NCI-H345 treated with DMSO at 0.1 percent for 48 hours (cell line): ENCODE results near the gene TMEM141.
"Not testable (repeated sequence)": the region's sequence is repeated elsewhere in the genome, so short reads cannot be mapped to it uniquely, and the experiment has no call there.

Experiments used
- DNase-seq: peaks from one replicate; lab custom pipeline; 2025; ENCODE audit not compliant: unreplicated experiment; lab: John Stamatoyannopoulos, UW

TMEM141 gene

GRCh38 chr9:136831002-136831719, 40.0 kb downstream of the TMEM141 start:
- no peak for DNase-seq

DNA sequence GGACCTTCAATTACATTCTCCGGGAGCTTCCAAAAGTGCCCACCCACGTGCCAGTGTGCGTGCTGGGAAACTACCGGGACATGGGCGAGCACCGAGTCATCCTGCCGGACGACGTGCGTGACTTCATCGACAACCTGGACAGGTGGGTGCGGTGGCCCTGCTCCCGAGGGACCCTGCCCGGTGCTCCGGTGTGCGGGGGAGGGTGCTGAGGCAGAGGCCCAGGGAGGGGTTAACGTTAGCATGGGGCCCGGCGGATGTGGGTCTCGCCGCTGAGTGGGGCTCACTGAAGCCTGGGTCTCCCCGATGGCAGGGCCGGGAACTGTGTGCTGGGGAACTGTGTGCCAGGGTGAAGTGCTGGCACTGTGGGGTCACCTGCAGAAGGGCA, 40.6 kb downstream of the TMEM141 start:
- no peak for DNase-seq

DNA sequence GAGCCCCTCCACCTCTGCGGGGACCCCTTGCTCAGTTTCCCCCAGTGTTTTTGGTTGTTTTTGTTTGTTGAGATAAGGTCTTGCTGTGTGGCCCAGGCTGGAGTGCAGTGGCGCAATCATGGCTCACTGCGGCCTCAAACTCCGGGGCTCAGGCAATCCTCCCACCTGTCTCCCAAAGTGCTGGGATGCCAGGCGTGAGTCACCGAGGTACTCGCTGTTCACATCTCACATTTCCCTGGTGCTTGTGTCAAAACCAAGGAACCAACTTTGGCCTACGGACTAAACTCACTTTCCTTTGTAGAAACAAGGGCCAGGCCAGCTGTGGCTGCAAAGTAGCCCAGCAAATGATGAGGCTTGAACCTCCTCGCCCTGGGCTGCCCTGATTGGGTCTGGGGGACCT, 41.4 kb downstream of the TMEM141 start:
- DNase-seq, result no peak

DNA sequence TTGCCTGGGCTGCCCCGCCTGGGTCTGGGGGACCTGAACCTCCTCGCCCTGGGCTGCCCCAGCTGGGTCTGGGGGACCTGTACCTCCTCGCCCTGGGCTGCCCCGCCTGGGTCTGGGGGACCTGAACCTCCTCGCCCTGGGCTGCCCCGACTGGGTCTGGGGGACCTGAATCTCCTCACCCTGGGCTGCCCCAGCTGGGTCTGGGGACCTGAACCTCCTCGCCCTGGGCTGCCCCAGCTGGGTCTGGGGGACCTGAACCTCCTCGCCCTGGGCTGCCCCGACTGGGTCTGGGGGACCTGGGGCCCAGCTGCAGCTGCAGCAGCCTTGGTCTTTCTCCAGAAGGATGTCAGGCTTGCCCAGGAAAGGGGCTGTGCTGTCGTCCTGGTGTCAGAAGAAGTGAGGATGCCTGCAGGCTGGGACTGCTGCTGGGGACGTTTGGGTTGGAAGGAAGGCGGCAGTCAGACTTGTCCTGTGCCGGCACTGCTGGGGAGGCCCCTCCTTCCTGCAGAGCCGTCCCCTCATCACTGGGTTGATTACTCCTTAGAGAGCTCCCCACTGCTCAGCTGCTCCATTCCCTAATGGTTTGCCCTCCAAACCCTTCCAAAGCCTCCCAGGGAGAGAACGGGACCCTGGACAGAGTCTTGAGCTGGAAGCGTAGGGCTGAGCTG, 42.4 kb downstream of the TMEM141 start:
- DNase-seq, result not testable (repeated sequence)

GRCh38 chr9:136835162-136835931, 44.2 kb downstream of the TMEM141 start:
- no peak for DNase-seq

DNA sequence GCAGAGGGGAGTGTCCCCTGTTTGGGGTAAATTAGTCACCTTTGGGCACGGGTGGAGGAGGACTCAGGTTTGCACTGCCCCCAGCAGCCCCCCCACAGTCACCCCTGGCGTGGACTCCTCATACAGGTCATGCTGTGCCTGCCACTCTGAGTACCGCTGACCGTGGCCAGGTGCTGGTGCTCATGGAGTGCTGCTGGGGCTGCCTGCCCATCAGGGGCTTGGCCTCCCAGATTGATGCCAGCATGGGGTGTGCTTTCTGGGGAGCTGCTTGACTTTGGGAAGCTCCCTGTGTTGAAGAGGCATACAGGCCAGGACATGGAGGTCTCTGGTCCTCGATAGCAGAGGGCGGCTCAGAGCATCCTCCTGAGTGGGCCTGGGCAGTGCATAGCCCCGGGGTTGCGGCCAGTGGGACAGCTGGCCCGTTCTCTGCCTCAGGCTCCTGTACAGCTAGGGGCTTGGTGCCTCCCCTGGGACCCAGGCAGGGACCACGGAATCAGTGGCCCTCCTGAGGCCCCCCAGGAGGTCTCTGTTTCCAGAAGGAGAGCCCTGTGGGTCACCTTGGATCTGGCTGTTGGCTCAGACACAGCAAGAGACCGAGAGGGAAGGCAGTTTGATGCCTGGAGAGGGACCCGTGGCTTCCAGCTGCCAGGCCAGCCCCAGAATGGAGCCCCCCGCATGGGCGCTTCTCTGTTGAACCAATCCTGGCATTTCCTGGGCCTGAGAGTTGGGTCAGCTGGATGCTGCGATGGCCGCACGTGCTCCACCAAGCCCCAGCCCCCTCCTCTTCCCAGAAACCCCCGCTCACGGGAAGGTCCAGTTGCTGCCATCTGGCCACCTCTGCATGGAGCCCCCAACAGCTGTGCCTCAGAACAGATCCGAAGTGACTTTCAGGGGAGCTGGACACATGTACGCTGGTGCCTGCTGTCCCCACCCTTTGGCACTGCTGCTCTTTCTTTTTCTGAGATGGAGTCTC, 45.1 kb downstream of the TMEM141 start:
- DNase-seq, result no peak

DNA sequence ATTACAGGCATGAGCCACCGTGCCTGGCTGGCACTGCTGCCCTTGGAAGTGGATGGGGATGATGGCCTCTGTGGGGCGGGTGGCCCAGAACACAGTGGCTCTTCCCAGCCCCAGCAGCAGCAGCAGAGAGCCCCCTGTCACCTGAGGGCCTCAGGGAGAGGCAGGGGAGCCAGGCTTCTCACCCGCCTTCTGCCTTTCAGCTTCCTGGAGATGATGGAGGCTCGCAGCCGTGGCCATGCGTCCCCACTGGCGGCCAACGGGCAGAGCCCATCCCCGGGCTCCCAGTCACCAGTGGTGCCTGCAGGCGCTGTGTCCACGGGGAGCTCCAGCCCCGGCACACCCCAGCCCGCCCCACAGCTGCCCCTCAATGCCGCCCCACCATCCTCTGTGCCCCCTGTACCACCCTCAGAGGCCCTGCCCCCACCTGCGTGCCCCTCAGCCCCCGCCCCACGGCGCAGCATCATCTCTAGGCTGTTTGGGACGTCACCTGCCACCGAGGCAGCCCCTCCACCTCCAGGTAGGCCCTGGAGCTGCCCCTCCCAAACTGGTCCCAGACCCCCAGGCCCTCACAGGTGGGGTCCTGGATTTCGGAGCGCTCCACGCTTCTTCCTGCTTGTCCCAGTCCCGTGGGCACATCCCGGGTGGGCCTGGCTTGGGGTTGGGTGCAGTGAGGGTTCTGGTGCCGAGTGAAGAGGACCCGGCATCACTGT, 46.2 kb downstream of the TMEM141 start:
- DNase-seq, result no peak

GRCh38 chr9:136837856-136838277, 46.7 kb downstream of the TMEM141 start:
- not testable (repeated sequence) for DNase-seq

DNA sequence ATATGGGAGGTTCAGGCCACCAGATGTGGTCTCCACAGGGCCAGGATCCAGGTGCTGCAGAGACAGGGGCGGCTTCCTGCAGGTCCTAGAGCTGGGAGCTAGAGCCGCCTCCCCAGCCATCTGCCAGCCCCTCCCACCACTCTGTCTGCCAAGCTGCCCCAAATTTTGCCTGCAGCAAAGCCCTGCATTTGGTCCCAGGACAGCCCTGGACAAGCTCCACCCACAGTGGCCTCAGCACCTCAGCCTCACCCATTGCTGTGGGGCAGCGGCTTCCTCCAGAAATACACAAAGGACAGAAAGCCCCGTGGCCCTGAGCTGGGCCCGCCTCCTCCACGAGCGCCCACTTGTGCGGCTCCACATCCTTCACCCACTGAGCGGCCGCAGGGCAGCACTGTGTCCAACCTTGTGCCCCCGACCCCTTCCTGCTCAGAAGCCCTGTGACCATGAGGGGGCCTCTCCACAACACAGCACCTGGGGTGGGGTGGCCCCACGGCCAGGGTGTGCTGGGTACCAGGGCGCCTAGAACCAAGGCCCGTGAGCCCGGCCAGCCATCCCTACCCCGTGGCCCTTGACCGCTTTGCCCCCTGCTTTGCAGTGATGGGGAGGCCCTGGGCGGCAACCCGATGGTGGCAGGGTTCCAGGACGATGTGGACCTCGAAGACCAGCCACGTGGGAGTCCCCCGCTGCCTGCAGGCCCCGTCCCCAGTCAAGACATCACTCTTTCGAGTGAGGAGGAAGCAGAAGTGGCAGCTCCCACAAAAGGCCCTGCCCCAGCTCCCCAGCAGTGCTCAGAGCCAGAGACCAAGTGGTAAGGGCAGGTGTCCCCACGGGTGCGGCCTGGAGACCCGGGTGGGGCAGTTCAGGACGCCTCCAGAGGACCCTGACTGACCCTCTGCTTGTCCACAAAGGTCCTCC, 47.4 kb downstream of the TMEM141 start:
- DNase-seq, result no peak

GRCh38 chr9:136839229-136840139, 48.3 kb downstream of the TMEM141 start:
- no peak for DNase-seq

GRCh38 chr9:136840140-136840876, 49.2 kb downstream of the TMEM141 start:
- DNase-seq, result no peak

GRCh38 chr9:136840877-136841645, 49.9 kb downstream of the TMEM141 start:
- peak; percentile 69 for DNase-seq

GRCh38 chr9:136841646-136842379, 50.7 kb downstream of the TMEM141 start:
- DNase-seq, result peak; percentile 42

- DNase-seq, result peak; percentile 63
Measured at GRCh38 chr9:136842380-136842948, 51.3 kb downstream of the TMEM141 start, which contains the start of gene AJM1. Gene AJM1 (plus strand): TSS chr9:136842478. CDS start chr9:136844415, 1,937 bp downstream.
